Keratinocyte (primary cell): Measurements from ENCODE around the gene MIOX.

ENCODE experiments used
- EZH2 ChIP-seq: IDR thresholded peaks from one replicate; pipeline ENCODE4 v1.6.1; 2012; ENCODE audit warnings: inconsistent platforms, mild to moderate bottlenecking, low read length, moderate library complexity
- TF ChIP-seq, protein P1 (sequence below), 3 experiments: IDR thresholded peaks in 1 of 3; conservative IDR thresholded peaks in 1 of 3; optimal IDR thresholded peaks in 1 of 3; 2 replicates in 2 of 3; 3 replicates in 1 of 3; pipeline versions ENCODE3 to v1.5.1; 2011; ENCODE audit warnings: low read length in 3 of 3, mild to moderate bottlenecking in 3 of 3, moderate library complexity in 2 of 3, control low read depth in 1 of 3, inconsistent platforms in 1 of 3; ENCODE audit not compliant: insufficient read depth in 2 of 3; ENCODE audit errors: extremely low read depth in 1 of 3

DNA sequence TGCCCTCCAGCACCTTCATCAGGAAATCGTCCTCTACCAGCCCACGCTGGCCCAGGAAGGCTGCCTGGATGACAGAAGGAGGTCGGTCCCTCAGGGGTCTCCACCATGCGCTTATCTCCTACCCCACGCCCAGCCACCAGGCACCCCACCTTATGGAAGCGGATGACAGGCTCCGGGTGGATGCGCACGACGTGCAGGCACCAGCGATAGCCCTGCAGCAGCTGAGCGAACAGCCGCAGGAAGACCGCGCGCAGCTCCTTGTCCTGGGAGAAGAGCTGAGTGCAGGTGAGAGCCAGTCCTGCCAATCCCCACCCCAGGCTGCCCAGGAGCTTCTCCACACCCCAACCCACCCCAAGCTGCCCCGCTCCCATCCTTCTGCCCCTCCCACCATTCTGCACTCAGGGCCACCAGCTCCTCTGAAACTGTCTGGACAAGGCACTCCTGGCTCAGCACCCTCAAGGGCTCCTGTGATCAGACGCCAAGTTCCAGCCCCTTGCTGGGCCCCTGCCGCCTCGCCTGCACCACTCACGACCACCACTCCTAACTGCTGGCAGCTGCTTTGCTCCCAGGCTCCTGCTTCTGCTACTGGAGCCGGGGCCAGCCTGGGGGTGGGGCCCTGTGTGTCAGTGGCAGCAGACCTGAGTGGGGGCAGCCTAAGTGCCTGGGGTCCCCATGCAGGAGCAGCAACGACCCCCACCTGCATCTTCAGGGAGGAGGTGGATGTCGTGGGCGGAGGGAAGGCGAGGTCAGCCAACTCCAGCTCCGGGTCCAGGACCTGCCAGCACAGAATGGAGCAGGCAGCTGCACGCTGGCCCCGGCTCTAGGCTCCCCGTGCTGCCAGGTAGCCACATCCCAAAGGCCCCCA lies 21.4 kb upstream of the MIOX start:
- TF ChIP-seq, protein P1, sequence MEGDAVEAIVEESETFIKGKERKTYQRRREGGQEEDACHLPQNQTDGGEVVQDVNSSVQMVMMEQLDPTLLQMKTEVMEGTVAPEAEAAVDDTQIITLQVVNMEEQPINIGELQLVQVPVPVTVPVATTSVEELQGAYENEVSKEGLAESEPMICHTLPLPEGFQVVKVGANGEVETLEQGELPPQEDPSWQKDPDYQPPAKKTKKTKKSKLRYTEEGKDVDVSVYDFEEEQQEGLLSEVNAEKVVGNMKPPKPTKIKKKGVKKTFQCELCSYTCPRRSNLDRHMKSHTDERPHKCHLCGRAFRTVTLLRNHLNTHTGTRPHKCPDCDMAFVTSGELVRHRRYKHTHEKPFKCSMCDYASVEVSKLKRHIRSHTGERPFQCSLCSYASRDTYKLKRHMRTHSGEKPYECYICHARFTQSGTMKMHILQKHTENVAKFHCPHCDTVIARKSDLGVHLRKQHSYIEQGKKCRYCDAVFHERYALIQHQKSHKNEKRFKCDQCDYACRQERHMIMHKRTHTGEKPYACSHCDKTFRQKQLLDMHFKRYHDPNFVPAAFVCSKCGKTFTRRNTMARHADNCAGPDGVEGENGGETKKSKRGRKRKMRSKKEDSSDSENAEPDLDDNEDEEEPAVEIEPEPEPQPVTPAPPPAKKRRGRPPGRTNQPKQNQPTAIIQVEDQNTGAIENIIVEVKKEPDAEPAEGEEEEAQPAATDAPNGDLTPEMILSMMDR (optimal IDR thresholded peaks at IDR 0.05 in 1 of 3, IDR thresholded peaks at IDR 0.05 in 1 of 3, conservative IDR thresholded peaks at IDR 0.05 in 1 of 3; ENCODE audit: extremely low read depth in 1 of 3, insufficient read depth in 2 of 3, low read length in 3 of 3), result no peak
- no peak for TF ChIP-seq EZH2
